Measurements from ENCODE around the gene CYFIP2. TPM values are rescaled to one million over a fixed set of nuclear protein-coding genes. Genes with fewer than 3 reads are reported as not detected.

CYFIP2 gene
- total RNA-seq, 1 donor from 2014 or later, result 36.6 TPM

- Histone ChIP-seq H3K27me3 (ENCODE audit: low read depth) (no peaks in the 10 kb centered on the region), H3K4me1 (no peaks in the 10 kb centered on the region), H3K9me3 (no peaks in the 10 kb centered on the region), H3K4me3 (no peak overlapping the region), H3K27ac (no peak overlapping the region), H3K36me3 (peaks cover 45% of the 10 kb centered on the region)
- ATAC-seq, result no peak
- intact Hi-C loops (cut with DNase I), result no loop called here
- DNase-seq, result no peak
- no peak for TF ChIP-seq CTCF (IDR thresholded peaks at IDR 0.05)
Observed at GRCh38 chr5:157362502-157362901, 96.6 kb downstream of the CYFIP2 start.

- ATAC-seq, result no peak
Observed at GRCh38 chr5:157362982-157363381, 97.1 kb downstream of the CYFIP2 start.

GRCh38 chr5:157365732-157366131 is 99.8 kb downstream of the CYFIP2 start:
- no peak for TF ChIP-seq CTCF (IDR thresholded peaks at IDR 0.05)
- Histone ChIP-seq H3K27ac (no peak overlapping the region), H3K4me1 (no peaks in the 10 kb centered on the region), H3K27me3 (ENCODE audit: low read depth) (no peaks in the 10 kb centered on the region), H3K9me3 (no peaks in the 10 kb centered on the region), H3K4me3 (no peak overlapping the region), H3K36me3 (peaks cover 33% of the 10 kb centered on the region)
- intact Hi-C loops (cut with DNase I), result no loop called here
- ATAC-seq (no peak), DNase-seq (no peak)

More at GRCh38 chr5:157362982-157363381, 97.1 kb downstream of the CYFIP2 start:
- intact Hi-C loops (cut with DNase I), result no loop called here
- H3K4me3 ChIP-seq, result no peak overlapping the region
- TF ChIP-seq CTCF (IDR thresholded peaks at IDR 0.05), result no peak
- no peak overlapping the region for H3K27ac ChIP-seq
- DNase-seq, result no peak
- no peaks in the 10 kb centered on the region for H3K4me1 ChIP-seq
- no peaks in the 10 kb centered on the region for H3K9me3 ChIP-seq
- H3K36me3 ChIP-seq, result peaks cover 45% of the 10 kb centered on the region
- no peaks in the 10 kb centered on the region for H3K27me3 ChIP-seq (ENCODE audit: low read depth)

- Histone ChIP-seq H3K4me1 (no peaks in the 10 kb centered on the region), H3K36me3 (peaks cover 27% of the 10 kb centered on the region), H3K4me3 (no peak overlapping the region), H3K27me3 (ENCODE audit: low read depth) (no peaks in the 10 kb centered on the region), H3K9me3 (no peaks in the 10 kb centered on the region), H3K27ac (no peak overlapping the region)
- intact Hi-C loops (cut with DNase I), result no loop called here
- peak; percentile 25 for TF ChIP-seq CTCF (IDR thresholded peaks at IDR 0.05)
- no peak for ATAC-seq
- DNase-seq, result no peak
Observed at GRCh38 chr5:157366741-157367674, 101.1 kb downstream of the CYFIP2 start.

- Histone ChIP-seq H3K27ac (no peak overlapping the region), H3K9me3 (no peaks in the 10 kb centered on the region), H3K36me3 (peaks cover 9% of the 10 kb centered on the region), H3K4me3 (no peak overlapping the region), H3K27me3 (ENCODE audit: low read depth) (no peaks in the 10 kb centered on the region), H3K4me1 (no peaks in the 10 kb centered on the region)
- ATAC-seq, result no peak
- no peak for TF ChIP-seq CTCF (IDR thresholded peaks at IDR 0.05)
- intact Hi-C loops (cut with DNase I), result no loop called here
- DNase-seq, result no peak
Observed at GRCh38 chr5:157369507-157369906, 103.6 kb downstream of the CYFIP2 start.

All from lower lobe of right lung (tissue), 2 donors.